NCI-H2029 (cell line): ENCODE results near the gene CBX4.

Source experiments
- DNase-seq: peaks from one replicate; lab custom pipeline; 2025; lab: John Stamatoyannopoulos, UW

CBX4 gene

GRCh38 chr17:79839356-79840268 is at the start of gene CBX4:
Gene CBX4, minus strand, starts transcription at chr17:79839440. Its CDS starts 189 bp downstream, at chr17:79839251.
- peak; percentile 90 for DNase-seq

GRCh38 chr17:79888009-79888540 is 48.8 kb upstream of the CBX4 start:
- DNase-seq, result no peak

GRCh38 chr17:79887451-79887991 is 48.3 kb upstream of the CBX4 start:
- no peak for DNase-seq

GRCh38 chr17:79883202-79883601 is 44.0 kb upstream of the CBX4 start:
- no peak for DNase-seq

GRCh38 chr17:79878329-79878947 is 39.2 kb upstream of the CBX4 start:
- DNase-seq, result no peak

GRCh38 chr17:79877041-79877440 is 37.8 kb upstream of the CBX4 start:
- DNase-seq, result no peak

- DNase-seq, result no peak
These were observed 36.3 kb upstream of the CBX4 start for GRCh38 chr17:79875511-79875910.

GRCh38 chr17:79874329-79874981 is 35.2 kb upstream of the CBX4 start:
- no peak for DNase-seq

- no peak for DNase-seq
These were observed 34.3 kb upstream of the CBX4 start for GRCh38 chr17:79873583-79873982.

GRCh38 chr17:79872762-79873161 is 33.5 kb upstream of the CBX4 start:
- DNase-seq, result no peak

- no peak for DNase-seq
These were observed 31.9 kb upstream of the CBX4 start for GRCh38 chr17:79871131-79871530.

- DNase-seq, result no peak
These were observed 31.3 kb upstream of the CBX4 start for GRCh38 chr17:79870540-79870939.

- no peak for DNase-seq
These were observed 27.7 kb upstream of the CBX4 start for GRCh38 chr17:79866791-79867518.

- DNase-seq, result no peak
These were observed 26.3 kb upstream of the CBX4 start for GRCh38 chr17:79865351-79866210.

GRCh38 chr17:79864617-79865250 is 25.5 kb upstream of the CBX4 start:
- DNase-seq, result no peak

GRCh38 chr17:79864147-79864546 is 24.9 kb upstream of the CBX4 start:
- DNase-seq, result no peak

GRCh38 chr17:79862771-79863440 is 23.7 kb upstream of the CBX4 start:
- DNase-seq, result no peak

- no peak for DNase-seq
These were observed 23.0 kb upstream of the CBX4 start for GRCh38 chr17:79862238-79862637.

- DNase-seq, result no peak
These were observed 22.4 kb upstream of the CBX4 start for GRCh38 chr17:79861413-79862216.
